ENCODE data around the gene NPC1.

NPC1 gene

GRCh38 chr18:23487738-23488570, 98.4 kb downstream of the NPC1 start:
- no peak for TF ChIP-seq CTCF (conservative IDR thresholded peaks at IDR 0.05; ENCODE audit: low read length)
- DNase-seq (ENCODE audit: low read depth), result no peak
- no peak overlapping the region for H3K4me3 ChIP-seq (ENCODE audit: low read length)

GRCh38 chr18:23485386-23485785, 100.9 kb downstream of the NPC1 start:
- H3K4me3 ChIP-seq (ENCODE audit: low read length), result no peak overlapping the region
- TF ChIP-seq CTCF (conservative IDR thresholded peaks at IDR 0.05; ENCODE audit: low read length), result no peak
- no peak for DNase-seq (ENCODE audit: low read depth)

- no peak overlapping the region for H3K4me3 ChIP-seq (ENCODE audit: low read length)
- TF ChIP-seq CTCF (conservative IDR thresholded peaks at IDR 0.05; ENCODE audit: low read length), result no peak
- DNase-seq (ENCODE audit: low read depth), result no peak
Measured at GRCh38 chr18:23484561-23485182, 101.6 kb downstream of the NPC1 start.
